ENCODE measurements around the gene TBX2.
"Not testable (repeated sequence)": the region's sequence is repeated elsewhere in the genome, so short reads cannot be mapped to it uniquely, and the experiment has no call there.

Gene TBX2

DNA sequence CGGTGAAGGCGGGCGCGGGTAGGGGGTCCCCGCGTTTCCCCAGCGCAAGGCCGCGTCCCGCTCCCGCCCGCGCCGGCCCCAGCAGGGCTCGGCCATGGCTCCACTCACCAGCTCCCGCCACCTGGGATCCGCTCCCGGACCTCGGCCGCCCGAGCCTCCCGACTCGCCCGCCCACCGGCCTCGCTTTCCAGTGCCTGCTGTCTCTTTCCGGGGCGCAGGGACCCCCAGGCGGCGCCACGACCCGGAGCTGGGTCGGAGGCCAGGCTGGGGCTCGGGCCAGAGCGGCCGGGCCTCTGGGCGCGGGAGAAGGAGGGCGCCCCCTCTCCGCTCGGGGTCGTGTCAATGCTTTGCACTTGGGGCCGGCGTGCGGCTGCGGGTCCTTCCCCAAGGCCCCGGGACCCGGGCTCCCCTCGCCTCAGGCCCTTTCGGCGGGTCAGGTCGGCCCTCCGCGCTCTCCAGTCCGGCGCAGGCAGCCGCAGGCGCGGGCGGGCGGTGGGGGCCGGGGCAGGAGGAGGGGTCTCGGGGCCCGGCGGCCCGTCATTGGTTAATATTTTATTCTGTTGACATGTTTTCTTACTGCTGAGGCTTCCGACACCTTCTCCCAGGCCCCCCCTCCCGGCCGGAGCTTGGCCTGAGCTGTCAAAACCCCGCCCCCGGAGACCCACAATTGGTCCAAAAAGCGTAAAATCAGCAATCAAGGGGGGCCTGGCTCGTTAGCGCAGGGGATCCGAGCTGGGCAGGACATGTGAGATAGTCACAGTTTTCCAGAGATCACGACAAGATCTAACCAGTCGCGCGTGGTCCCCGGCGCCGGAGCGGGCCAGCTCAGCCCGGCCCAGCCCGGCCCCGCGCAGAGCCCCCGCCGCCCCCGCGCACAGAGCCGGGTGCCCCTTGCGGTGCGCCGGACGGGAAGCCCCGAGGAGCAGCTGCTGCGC is at the start of gene TBX2:
Gene TBX2 (plus strand): TSS at position 713 of the 935 bp plus-strand sequence. CDS start 334 bp downstream, outside the sequence.
- in situ Hi-C loops (cut with MboI; ENCODE audit: low sequenced_read_pairs) = loop anchor here (10.0 kb wide), 1 partner anchor 405 kb away; no protein-coding TSS in a partner anchor

DNA sequence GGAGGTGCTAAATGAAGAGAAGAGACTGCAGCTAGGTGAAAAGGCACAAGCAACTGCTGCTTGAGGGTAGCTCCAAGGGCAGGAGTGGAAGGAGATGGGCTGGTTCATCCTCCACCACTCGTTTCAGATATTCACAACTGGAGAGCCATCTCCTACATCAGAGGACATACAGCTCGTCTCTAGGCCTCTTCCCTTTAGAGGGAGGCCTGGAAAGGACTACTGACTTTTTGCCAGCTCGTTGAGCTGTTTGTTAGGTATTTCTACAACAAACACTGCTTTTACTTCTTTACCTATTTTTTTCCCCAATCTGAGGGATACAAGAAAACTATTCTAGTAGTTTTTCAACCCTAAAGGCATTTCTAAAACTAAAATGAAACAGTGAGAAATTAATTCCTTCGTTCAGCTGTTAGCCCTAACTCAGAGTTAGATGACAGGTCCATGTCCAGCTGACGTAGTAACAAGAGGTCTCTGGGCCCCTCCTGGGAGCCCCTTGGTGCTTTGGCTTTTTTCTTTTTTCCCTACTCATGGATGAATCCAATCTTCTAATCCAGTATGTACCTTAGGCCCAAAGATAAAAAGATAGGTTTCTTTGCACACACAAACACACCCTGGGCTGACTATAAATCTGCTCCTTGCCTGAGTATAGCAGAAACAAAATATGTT is 47.8 kb upstream of the TBX2 start:
- in situ Hi-C loops (cut with MboI; ENCODE audit: low sequenced_read_pairs) = no loop called here

DNA sequence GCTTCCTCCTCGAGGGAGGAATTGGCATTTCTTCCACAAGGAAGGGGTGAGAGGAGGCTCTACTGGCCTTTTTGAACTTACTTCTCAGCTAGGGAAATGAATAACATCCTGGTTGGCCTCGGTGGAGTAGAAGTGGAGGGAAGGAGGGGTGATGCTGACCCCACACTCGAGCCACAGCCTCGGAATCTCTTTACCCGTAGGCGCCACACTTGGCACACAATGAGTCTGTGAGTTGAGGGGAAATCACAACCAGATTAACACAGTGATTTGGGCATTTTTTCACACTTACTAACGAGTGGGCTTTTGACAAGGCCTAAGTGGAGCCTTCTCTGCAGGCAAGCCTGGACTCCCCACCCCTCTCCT is 47.3 kb upstream of the TBX2 start:
- in situ Hi-C loops (cut with MboI; ENCODE audit: low sequenced_read_pairs) = no loop called here

DNA sequence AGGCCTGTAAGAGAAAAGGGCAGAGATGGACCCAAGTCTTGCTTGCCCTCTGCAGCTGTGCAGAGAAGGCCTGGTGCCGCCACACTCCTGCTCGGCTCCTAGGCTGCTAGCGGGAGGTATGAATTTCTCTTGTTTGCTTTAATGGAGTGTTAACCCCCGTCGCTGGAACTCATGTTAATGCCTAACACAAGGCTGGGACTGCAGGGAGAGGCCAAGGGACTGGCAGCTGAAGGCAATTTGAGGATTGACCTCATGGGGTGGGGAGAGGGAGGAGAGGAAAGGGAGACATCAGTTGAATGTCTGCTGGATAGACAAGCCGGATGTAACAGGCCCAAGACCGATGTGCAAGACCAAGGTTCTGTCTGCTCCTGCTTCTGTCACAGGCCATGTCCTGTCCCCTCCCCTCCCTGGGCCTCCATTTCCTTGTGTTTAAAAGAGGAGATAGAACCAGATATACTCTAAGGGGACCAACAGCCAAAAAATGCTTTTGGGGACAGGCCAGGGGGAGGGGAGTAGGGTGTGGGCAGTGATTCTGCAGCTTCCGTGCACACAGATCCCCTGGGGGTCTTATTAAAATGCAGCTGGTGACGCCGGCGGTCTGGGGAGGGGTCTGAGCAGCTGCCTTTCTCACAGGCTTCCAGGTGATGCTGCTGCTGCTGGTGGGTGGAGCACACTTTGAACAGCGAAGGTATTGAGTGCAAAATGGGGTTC is 46.7 kb upstream of the TBX2 start:
- in situ Hi-C loops (cut with MboI; ENCODE audit: low sequenced_read_pairs) = no loop called here

DNA sequence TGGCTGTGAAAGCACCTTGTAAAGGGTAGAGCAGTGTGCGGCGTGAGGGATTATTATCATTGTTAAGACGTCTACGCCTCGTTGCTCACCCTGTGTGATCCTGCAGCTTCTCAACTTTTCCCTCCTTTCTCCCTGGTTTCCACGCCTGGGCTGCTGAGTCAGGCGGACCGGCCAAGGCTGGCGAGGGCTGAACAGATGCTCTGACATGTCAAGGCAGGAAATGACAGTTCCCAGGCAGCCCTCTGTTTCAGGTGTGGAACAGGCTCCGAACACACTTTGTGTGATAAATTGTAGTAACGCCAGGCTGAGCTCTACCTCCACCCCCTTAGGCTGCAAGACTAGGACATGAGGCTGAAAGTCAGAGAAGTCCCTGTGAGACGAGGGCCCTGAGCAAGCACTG is 46.0 kb upstream of the TBX2 start:
- in situ Hi-C loops (cut with MboI; ENCODE audit: low sequenced_read_pairs) = no loop called here

DNA sequence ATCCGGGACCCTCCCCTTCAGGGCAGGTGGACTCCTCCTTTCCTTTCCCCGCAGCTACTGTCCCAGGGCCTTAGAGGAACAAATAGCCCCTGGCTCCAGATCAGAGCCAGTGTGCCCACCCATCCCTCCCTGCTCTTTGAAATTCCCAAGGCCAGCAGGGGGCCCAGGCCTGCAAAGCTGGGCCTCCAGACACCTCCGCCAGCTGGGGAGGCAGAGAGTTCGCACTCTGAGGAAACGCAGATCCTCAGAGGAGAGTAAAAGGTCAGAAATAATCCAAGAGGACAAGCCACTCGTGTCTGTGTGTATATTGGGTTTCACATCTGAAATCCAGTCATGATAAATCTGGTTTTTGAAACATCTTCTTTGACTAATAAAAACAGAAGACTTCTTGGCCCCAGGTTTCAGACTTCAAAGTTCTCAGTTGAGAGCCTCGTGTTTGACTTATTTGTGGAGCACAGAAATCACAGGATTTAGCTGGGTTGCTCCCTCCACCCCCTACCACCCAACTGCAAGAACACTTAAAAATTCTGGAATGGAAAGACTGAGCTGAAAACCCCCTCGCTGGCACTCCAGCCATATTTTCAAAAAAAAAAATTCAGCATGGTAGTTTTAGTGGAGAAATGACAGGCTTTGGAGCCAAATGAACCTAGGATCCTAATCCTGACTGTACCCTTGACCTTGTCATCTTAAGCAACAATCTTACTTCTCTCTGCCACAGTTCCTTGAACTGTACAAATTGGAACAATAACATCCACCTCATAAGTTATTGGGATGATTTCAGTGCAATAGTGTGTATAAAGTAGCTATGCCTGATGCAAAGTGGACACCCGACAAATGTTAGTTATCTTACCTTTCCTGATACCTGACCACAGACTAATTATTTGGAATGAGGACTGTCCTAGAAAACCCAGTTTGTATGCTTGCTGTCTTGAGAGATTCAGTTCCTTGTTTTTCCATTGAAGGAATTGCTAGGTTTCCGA is 44.5 kb upstream of the TBX2 start:
- in situ Hi-C loops (cut with MboI; ENCODE audit: low sequenced_read_pairs) = no loop called here

DNA sequence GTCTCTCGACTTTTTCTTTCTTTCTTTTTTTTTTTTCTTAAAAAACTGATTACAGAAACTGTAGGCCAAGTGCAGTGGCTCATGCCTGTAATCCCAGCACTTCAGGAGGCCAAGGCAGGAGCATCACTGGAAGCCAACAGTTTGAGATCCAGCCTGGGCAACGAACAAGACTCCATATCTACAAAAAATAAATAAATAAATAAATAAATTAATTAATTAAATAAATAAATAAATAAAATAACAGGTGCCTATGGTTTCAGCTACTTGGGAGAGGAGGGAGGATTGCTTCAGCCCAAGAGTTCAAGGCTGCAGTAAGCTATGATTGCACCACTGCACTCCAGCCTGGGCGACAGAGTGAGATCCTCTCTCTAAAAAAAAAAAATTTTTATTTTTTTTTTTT is 42.6 kb upstream of the TBX2 start:
- in situ Hi-C loops (cut with MboI; ENCODE audit: low sequenced_read_pairs) = not testable (repeated sequence)

DNA sequence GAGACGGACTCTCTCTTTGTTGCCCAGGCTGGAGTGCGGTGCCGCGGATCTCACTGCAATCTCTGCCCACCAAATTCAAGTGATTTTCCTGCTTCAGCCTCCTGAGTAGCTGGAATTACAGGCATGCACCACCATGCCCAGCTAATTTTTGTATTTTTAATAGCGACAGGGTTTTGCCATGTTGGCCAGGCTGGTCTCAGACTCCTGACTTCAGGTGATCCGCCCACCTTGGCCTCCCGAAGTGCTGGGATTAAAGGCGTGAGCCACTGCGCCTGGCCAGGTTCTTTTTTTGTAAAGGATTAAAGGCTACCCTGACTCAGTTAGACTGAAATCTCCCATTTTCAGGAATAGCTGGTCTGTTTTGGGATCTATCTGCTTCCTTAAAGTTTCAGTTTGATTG is 40.1 kb upstream of the TBX2 start:
- in situ Hi-C loops (cut with MboI; ENCODE audit: low sequenced_read_pairs) = not testable (repeated sequence)

DNA sequence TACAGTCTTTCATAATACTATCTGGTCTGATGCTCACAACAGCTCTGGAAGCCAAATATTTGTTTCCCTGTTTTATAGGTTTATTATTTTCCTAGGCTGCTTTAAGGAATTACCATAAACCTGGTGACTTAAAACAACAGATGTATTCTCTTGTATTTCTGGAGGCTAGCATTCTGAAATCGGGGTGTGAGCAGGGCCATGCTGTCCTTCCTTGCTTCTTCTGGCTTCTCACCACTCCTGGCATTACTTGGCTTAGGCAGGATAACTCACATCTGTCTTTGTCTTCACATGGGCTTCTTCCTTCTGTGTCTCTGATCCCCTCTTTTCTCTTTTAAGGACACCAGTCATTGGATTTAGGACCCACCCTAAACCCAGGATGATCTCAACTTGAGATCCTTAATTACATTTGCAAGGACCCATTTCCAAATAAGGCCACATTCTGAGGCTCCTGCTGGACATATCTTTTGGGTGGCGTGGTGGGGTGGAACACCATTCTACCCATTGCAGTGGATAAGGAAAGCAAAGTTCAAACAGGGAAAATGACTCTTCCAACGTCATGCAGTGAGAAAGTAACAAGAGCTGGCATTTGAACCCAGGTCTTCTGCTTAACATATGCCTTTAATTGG is 39.2 kb upstream of the TBX2 start:
- in situ Hi-C loops (cut with MboI; ENCODE audit: low sequenced_read_pairs) = no loop called here

DNA sequence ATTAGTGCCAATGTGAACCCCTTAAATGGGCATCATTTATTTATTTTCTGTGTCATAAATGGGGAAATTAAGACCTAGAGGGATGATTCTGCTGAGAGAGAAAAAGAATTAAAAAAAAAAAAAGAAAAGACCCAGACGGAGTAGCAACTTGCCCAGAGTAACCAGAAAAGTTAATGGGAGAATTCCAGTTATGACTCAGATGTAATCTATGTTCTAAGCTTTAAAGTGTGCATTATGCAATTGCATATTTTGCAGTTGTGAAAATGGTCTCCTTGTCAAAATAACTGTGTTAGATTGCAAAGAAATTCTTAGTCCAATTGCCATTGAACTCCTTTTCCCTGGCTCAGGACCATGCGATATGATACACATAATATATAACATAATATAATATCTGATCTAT is 38.6 kb upstream of the TBX2 start:
- in situ Hi-C loops (cut with MboI; ENCODE audit: low sequenced_read_pairs) = no loop called here

DNA sequence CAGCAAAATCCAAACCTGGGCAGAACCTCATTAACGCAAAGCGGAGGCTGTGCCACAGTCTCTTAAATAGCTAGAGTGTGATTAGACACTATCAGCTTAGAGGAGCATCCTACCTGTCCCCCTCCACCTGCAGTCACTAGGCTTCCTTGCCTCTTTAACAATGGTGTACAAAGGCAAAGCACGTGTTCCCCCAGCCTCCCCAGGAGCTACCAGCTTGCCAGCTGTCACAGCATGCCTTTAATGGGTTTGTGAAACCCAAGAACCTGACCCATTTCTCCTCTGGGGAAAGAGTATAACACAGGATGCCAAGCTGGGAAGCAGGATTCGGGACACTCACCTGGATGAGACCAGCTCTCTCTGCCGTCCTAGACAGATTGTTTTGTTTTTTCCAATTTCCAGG is 37.2 kb upstream of the TBX2 start:
- in situ Hi-C loops (cut with MboI; ENCODE audit: low sequenced_read_pairs) = no loop called here

DNA sequence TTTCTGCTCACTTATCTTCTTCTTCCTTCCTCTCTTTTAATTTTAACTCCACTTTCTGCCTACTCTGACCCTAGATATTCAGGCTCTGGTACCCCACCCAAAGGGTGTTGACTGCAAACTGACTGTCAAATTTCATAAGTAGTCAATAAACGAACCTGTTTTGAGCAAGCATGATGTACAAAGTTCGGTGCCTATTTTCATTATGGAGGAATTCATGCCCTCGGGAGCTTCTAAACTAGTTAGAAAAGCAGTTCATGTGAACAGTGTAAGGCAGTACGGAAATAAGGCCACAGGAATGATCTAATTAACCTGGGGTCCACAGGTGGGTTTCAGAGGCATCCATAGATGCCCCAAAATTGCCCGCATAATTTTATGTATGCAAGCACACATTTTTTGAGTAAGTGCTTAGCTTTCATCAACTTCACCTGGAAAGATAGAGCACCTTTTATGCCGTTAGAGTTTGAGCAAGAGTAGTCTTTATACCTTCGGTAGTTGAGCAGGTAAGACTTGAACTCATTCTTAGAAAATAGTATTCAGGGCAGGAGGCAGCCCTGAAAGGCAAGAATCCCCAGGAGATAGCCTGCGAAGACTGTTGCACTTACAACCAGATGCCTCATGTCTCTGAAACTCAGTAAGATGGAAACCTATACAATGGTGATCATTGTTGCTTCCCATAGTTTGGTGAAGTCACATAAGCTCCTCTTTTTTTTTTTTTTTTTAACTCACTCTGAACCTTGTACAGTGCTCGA is 36.6 kb upstream of the TBX2 start:
- in situ Hi-C loops (cut with MboI; ENCODE audit: low sequenced_read_pairs) = no loop called here

DNA sequence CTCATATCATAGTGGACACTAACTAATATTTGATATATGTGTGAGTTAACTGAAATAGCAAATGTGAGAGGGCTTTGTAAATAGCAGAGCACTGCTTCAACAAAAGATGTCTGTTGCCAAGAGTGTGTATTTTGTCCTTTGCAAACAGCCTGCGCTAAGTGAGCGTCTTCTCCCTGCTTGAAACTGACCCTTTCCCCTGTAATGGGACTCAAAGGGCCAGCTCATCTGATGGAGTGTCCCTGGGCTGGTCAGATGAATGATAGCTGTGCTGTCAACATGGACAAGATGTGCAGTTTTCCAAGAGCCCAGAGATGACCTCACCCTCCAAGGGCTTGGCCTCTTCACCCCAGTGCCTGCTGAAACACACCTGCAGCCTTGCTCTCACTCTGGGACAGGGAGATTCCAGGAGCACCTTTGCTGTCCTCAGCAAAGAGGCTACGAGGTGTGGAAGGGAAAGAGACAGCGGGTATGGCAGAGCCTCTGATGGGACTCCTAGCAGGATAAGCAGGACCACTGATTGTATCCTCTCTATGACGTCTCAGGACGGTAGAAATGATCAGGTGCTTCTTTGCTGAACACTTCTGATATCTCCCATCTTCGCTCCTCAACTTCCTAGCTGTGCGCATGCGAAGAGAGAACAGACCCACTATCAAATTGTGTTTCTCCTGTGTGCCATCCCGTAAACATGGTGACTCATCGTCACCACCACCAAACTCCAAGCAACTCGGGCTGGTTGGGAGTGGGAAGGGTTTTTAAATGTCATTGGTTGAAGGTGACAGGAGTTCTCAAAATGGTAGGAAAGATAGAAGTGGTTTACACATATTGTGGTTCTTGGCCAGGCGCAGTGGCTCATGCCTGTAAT is 35.8 kb upstream of the TBX2 start:
- in situ Hi-C loops (cut with MboI; ENCODE audit: low sequenced_read_pairs) = no loop called here

DNA sequence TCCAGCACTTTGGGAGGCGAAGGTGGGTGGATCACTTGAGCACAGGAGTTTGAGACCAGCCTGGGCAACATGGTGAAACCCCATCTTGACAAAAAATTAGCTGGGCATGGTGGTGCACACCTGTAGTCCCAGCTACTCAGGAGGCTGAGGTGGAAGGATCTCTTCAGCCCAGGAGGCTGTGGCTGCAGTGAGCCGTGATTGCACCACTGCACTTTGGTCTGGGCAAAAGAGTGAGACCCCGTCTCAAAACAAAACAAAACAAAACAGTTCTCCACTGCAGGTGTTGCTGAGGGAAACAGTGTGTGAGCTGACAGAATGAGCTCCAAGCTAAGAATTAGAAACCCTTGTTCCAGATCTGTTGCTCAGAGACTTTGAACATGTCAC is 35.2 kb upstream of the TBX2 start:
- in situ Hi-C loops (cut with MboI; ENCODE audit: low sequenced_read_pairs) = no loop called here

DNA sequence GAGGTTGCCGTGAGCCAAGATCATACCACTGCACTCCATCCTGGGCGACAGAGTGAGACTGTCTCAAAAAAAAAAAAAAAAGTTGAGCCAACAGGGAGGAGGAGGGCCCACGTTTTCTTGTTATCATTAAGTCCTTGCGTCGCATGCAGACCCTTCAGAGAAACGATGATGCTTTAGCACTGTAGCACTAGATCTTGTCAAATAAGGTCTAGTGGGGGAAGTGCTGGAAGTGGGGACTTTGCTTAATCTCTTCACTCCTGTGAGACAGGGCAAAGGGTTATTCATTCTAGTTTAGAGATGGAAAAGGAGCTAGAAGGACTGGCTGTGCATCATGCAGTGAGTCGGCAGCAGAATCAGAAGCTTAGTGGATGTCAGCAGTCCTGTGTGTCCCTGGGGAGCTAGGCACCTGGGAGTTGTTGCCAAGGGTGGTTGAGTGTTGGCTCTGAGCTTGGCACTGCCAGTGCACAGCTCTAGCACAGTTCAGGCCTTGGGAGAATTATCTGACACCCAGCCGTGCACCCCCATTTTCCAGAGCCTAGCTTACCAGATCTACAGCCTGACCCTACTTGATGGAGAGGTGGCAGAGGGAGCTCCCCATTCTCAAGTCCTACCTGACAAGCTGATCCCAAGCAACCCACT is 33.4 kb upstream of the TBX2 start:
- in situ Hi-C loops (cut with MboI; ENCODE audit: low sequenced_read_pairs) = no loop called here

DNA sequence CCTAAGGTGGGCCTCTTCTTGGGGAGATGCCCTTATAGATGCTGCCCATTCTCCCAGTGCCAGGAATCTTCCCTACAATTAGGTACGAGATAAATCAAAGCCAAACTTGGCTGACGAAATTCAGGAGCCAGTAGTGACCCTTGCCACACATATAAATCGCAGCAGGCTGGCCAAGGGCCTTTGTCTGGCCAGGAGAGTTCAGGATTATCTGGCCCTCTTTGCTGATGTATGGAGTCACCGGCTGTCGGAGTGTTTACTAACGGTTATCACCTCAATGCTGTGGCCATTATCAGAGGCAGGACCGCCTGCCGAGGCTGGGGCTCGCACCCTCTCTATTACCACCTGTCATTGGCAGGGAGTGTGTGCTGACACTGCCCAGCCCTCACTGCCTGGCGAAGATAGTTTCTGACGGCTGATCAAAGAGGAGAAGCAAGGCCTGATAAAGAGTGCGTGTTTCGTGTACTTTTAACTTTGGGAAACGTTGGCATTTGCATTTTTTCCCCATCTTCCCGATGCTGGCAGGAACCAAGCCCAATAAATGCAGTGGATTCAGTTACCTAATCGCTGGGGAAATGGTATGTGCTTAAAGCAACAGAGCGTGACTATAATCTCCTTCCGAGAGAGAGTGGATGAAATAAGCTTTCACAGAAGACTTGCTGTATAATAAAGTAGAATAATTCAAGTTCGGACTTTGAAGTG is 32.8 kb upstream of the TBX2 start:
- in situ Hi-C loops (cut with MboI; ENCODE audit: low sequenced_read_pairs) = no loop called here

Data from HL-60/S4 (cell line).